Lung (tissue), 12 donors: ENCODE results near the gene STAC2. TPM values are rescaled to one million over a fixed set of nuclear protein-coding genes. Genes with fewer than 3 reads are reported as not detected.
"Not testable (repeated sequence)": the region's sequence is repeated elsewhere in the genome, so short reads cannot be mapped to it uniquely, and the experiment has no call there.

Experiments used
- ATAC-seq: fragments of 200-7000 bp; cut with Tn5 transposase; one replicate; pipeline ENCODE4 v1.9.1; 2020; ENCODE audit warnings: moderate number of reproducible peaks; ENCODE audit not compliant: insufficient read depth, low FRiP score
- DNase-seq, 3 donors: peaks; one replicate each; pipeline ENCODE4 v3.0.0-alpha.2; 2013 to 2017
- H3K27ac ChIP-seq, 2 donors: one replicate each; pipeline ENCODE4 v1.5.1; 2013; ENCODE audit warnings: mild to moderate bottlenecking in 2 of 2, moderate library complexity in 2 of 2, control low read depth in 1 of 2, inconsistent platforms in 1 of 2, low read depth in 1 of 2, low read length in 1 of 2
- H3K27me3 ChIP-seq, 3 donors: one replicate each; pipeline ENCODE4 v1.5.1; 2013; ENCODE audit warnings: low read length in 2 of 3; ENCODE audit not compliant: control insufficient read depth in 3 of 3, insufficient read depth in 3 of 3
- H3K36me3 ChIP-seq, 4 donors: one replicate each; pipeline ENCODE4 v1.5.1; 2013; ENCODE audit warnings: low read length in 4 of 4, mild to moderate bottlenecking in 1 of 4, moderate library complexity in 1 of 4; ENCODE audit not compliant: control insufficient read depth in 4 of 4, insufficient read depth in 4 of 4
- H3K4me1 ChIP-seq, 5 donors: one replicate each; pipeline ENCODE4 v1.5.1; 2013; ENCODE audit warnings: low read length in 5 of 5, mild to moderate bottlenecking in 2 of 5, moderate library complexity in 1 of 5; ENCODE audit not compliant: control insufficient read depth in 5 of 5, insufficient read depth in 5 of 5
- H3K4me3 ChIP-seq: one replicate; pipeline ENCODE4 v1.5.1; 2013; ENCODE audit warnings: mild to moderate bottlenecking, control low read depth, moderate library complexity
- H3K9ac ChIP-seq, 2 donors: one replicate each; pipeline ENCODE4 v1.5.1; 2013; ENCODE audit warnings: low read length in 2 of 2, control low read depth in 1 of 2; ENCODE audit not compliant: insufficient read depth in 1 of 2
- H3K9me3 ChIP-seq, 4 donors: one replicate each; pipeline ENCODE4 v1.5.1; 2013; ENCODE audit warnings: low read length in 3 of 4, mild to moderate bottlenecking in 1 of 4, moderate library complexity in 1 of 4; ENCODE audit not compliant: control insufficient read depth in 4 of 4, insufficient read depth in 3 of 4
- WGBS, 2 donors: extraction: QIAGEN DNeasy Blood & Tissue Kit; methylation state at CpG; one replicate each; pipeline ENCODE4 v1.1.7; 2013; 5-methylcytosine and 5-hydroxymethylcytosine counted together
- polyA plus RNA-seq, 2 donors: library from polyadenylated mRNA; stranded (reverse); fragments of 200-250 nt; gene quantifications; one replicate each; pipeline ENCODE4 v1.2.1, GENCODE V29; 2013
- total RNA-seq, 2 donors: library from RNA; depleted of rRNA in 1 of 2; stranded (reverse); fragments of >200 nt in 1 of 2; gene quantifications; one replicate each; pipeline ENCODE4 v1.2.1, GENCODE V29; 2014 to 2021
- TF ChIP-seq, protein P1 (sequence below): IDR thresholded peaks from 2 replicates; pipeline ENCODE4 v1.5.1; 2012; ENCODE audit warnings: mild to moderate bottlenecking; ENCODE audit errors: control extremely low read depth, extremely low read depth
- donor health status: control.
- donor health status: control.
- donor health status: Bipolar disorder and iron deficiency.
- donor health status: healthy.
- donor health status: DM: yes; HTN: yes; CAD: no.

The STAC2 gene
- total and polyA plus RNA-seq, 4 donors, result 0.26 to 1.7 (median 0.42) TPM; not detected in 1

DNA sequence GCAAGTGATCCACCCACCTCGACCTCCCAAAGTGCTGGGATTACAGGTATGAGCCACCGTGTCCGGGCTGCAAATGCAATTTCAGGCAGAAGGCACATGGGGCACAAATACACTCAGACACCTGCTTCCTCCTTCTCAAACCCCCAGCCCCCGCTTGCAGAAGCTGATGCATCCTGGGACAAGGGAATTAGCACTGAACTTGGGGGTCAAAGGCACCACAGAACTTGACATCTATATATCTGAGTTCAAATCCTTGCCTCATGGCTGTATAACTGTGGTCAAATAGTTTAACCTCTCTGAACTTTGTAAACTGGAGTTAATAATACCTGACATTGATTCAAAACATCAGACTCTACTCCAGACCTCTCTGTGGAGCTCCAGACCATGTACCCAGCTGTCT, 55.6 kb downstream of the STAC2 start:
- H3K27ac ChIP-seq, result no peak overlapping the region
- TF ChIP-seq, protein P1, sequence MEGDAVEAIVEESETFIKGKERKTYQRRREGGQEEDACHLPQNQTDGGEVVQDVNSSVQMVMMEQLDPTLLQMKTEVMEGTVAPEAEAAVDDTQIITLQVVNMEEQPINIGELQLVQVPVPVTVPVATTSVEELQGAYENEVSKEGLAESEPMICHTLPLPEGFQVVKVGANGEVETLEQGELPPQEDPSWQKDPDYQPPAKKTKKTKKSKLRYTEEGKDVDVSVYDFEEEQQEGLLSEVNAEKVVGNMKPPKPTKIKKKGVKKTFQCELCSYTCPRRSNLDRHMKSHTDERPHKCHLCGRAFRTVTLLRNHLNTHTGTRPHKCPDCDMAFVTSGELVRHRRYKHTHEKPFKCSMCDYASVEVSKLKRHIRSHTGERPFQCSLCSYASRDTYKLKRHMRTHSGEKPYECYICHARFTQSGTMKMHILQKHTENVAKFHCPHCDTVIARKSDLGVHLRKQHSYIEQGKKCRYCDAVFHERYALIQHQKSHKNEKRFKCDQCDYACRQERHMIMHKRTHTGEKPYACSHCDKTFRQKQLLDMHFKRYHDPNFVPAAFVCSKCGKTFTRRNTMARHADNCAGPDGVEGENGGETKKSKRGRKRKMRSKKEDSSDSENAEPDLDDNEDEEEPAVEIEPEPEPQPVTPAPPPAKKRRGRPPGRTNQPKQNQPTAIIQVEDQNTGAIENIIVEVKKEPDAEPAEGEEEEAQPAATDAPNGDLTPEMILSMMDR, result no peak
- H3K27me3 ChIP-seq, result peaks cover 0 to 14% (median 0%) of the 10 kb centered on the region in 3 donors
- peaks cover 0 to 2% (median 0%) of the 10 kb centered on the region in 4 donors for H3K36me3 ChIP-seq
- no peak for DNase-seq
- peaks cover 0 to 20% (median 6%) of the 10 kb centered on the region in 5 donors for H3K4me1 ChIP-seq
- H3K4me3 ChIP-seq, result no peak overlapping the region
- H3K9ac ChIP-seq, result no peak overlapping the region
- no peak for ATAC-seq
- H3K9me3 ChIP-seq, result no peaks in the 10 kb centered on the region
- WGBS, 2 donors, result 45 to 55% methylated on average over 4 of the region's 4 CpGs

DNA sequence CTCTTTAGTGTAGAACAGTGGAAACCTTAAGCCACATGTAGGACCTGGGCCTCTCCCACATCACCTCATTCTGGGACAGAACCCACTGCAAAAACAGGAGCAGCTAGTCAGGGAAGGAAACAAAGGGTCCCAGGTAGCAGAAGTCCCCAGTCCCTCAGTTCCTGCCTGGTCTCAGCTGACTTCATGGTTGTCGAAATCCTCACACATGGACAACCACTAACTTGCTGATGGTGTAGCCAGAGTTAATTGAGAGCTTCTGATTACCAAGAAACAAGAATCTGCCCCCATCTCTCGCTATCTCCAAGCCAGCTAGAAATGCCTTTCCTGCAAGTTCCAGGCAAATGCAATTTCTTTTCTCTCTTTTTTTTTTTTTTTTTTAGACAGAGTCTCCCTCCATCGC, 56.2 kb downstream of the STAC2 start:
- TF ChIP-seq, protein P1, result no peak
- WGBS, 2 donors, result 71 to 81% methylated on average over 3 of the region's 3 CpGs

DNA sequence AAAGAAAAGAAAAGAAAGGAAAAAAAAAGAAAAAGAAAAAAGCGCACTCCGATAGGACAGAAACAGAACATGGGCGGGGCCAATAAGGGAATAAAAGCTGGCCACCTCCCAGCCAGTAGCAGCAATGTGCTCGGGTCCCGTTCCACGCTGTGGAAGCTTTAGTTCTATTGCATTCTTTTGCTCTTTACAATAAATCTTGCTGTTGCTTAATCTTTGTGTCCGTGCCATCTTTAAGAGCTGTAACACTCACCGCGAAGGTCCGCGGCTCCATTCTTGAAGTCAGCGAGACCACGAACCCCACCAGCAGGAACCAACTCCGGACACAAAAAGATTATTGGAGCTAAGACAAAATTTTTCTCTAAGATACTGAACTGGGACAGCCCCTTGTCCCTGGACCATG, 56.6 kb downstream of the STAC2 start:
- 41 to 75% methylated on average over 14 of the region's 14 CpGs for WGBS, 2 donors
- ATAC-seq (no peak), DNase-seq (no peak)
- Histone ChIP-seq H3K4me3 (no peak overlapping the region), H3K36me3 (no peaks in the 10 kb centered on the region), H3K9ac (no peak overlapping the region), H3K27ac (no peak overlapping the region), H3K4me1 (peaks cover 0 to 29% (median 10%) of the 10 kb centered on the region in 5 donors), H3K9me3 (no peaks in the 10 kb centered on the region), H3K27me3 (peaks cover 0 to 19% (median 0%) of the 10 kb centered on the region in 3 donors)
- TF ChIP-seq, protein P1, result no peak

More for the DNA sequence above, 56.2 kb downstream of the STAC2 start:
- peaks cover 0 to 26% (median 10%) of the 10 kb centered on the region in 5 donors for H3K4me1 ChIP-seq
- ATAC-seq (no peak), DNase-seq (no peak)
- H3K9ac ChIP-seq, result no peak overlapping the region
- no peak overlapping the region for H3K4me3 ChIP-seq
- no peaks in the 10 kb centered on the region for H3K9me3 ChIP-seq
- no peak overlapping the region for H3K27ac ChIP-seq
- H3K36me3 ChIP-seq, result no peaks in the 10 kb centered on the region
- peaks cover 0 to 19% (median 0%) of the 10 kb centered on the region in 3 donors for H3K27me3 ChIP-seq

DNA sequence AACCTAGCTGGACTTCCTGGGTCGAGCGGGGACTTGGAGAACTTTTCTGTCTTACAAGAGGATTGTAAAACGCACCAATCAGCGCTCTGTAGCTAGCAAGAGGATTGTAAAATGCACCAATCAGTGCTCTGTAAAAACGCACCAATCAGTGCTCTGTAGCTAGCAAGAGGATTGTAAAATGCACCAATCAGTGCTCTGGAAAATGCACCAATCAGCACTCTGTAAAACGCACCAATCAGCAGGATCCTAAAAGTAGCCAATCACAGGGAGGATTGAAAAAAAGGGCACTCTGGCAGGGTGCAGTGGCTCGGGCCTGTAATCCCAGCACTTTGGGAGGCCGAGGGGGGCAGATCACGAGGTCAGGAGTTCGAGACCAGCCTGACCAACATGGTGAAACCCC, 57.2 kb downstream of the STAC2 start:
- H3K9ac ChIP-seq, ATAC-seq, DNase-seq, H3K36me3 ChIP-seq, H3K27ac ChIP-seq, H3K9me3 ChIP-seq, H3K4me3 ChIP-seq: not testable (repeated sequence)
- H3K27me3 ChIP-seq, result peaks cover 0 to 19% (median 0%) of the 10 kb centered on the region in 3 donors
- peaks cover 0 to 29% (median 10%) of the 10 kb centered on the region in 5 donors for H3K4me1 ChIP-seq
- WGBS, 2 donors, result 92 to 94% methylated on average over 10 of the region's 10 CpGs
